Parathyroid adenoma (tissue), 2 donors: ENCODE results near the gene FGR.

Experiments used
- H2AFZ ChIP-seq: fragments of 300-600 bp; sonication (generic); one replicate; pipeline ENCODE4 v1.7.0; 2017; ENCODE audit warnings: antibody characterized with exemption, mild to moderate bottlenecking
- H3K27ac ChIP-seq: fragments of 300-600 bp; sonication (generic); one replicate; pipeline ENCODE4 v1.7.0; 2017
- H3K27me3 ChIP-seq: fragments of 300-600 bp; sonication (generic); one replicate; pipeline ENCODE4 v1.7.0; 2017; ENCODE audit warnings: low read length; ENCODE audit not compliant: control insufficient read depth, insufficient read depth
- H3K36me3 ChIP-seq: fragments of 300-600 bp; sonication (generic); one replicate; pipeline ENCODE4 v1.7.0; 2017; ENCODE audit warnings: low read length; ENCODE audit not compliant: control insufficient read depth, insufficient read depth
- H3K4me1 ChIP-seq: fragments of 300-600 bp; sonication (generic); one replicate; pipeline ENCODE4 v1.7.0; 2017; ENCODE audit warnings: control low read depth
- H3K4me2 ChIP-seq: fragments of 300-600 bp; sonication (generic); one replicate; pipeline ENCODE4 v1.7.0; 2017; ENCODE audit warnings: low read length
- H3K4me3 ChIP-seq: fragments of 300-600 bp; sonication (generic); one replicate; pipeline ENCODE4 v1.7.0; 2017; ENCODE audit warnings: low read depth, low read length
- H3K79me2 ChIP-seq: fragments of 300-600 bp; sonication (generic); one replicate; pipeline ENCODE4 v1.7.0; 2017; ENCODE audit warnings: control low read depth
- H3K9ac ChIP-seq: fragments of 300-600 bp; sonication (generic); one replicate; pipeline ENCODE4 v1.7.0; 2017; ENCODE audit warnings: mild to moderate bottlenecking
- H3K9me3 ChIP-seq: fragments of 300-600 bp; sonication (generic); one replicate; pipeline ENCODE4 v1.7.0; 2017; ENCODE audit warnings: low read length; ENCODE audit not compliant: control insufficient read depth
- CTCF ChIP-seq: fragments of 300-600 bp; sonication (generic); IDR thresholded peaks from one replicate; pipeline ENCODE4 v1.7.0; 2017; ENCODE audit warnings: antibody characterized with exemption, mild to moderate bottlenecking
- donor health status: primary hyperparathyroidism.

The FGR gene

DNA sequence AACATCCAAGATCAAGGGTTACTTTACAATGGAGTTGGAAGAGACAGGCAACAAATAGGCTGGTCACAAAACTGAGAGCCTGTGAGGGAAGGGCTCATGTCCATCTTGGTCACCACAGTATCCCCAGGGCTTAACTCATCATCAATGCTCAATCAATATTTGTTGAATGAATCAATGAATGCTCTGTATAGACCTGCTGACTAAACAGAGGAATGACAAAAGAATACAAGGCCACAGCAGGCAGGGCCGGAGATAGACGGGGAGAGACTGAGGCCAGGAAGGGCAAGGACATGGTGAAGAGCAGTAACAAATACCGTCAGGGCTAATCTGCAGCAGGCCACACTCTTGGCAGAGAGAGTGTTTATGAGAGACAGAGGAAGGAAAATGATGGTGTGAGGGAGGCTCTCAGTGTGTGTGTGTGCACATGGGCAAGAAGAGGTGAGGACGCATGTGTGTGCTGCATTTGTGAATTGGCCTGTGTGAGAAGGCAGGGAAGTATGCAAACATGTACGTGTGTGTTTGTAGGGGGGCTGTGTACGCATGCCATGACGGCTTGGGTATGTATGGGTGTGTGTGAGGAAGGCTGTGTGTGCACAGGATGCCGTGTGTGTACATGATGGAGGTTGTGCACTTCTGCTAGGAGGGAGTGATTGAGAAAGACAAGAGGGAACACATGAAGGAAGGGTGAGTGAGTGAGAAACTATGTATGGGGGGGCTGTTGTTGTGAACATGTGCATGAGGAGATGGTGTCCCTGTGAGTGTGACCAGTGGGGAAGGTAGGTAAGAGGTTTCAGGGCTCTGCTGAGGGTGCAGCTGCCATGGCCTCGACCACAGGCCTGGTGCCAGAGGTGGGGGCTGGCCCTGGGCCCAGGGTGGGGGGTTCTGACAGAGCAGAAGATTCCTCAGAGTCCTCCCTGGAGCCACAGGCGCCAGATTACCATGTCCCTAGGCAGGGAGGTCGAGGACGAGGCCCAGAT is 46.4 kb downstream of the FGR start:
- no peaks in the 10 kb centered on the region for H3K9me3 ChIP-seq
- no peak overlapping the region for H3K27ac ChIP-seq
- no peak overlapping the region for H2AFZ ChIP-seq
- H3K27me3 ChIP-seq, result no peaks in the 10 kb centered on the region
- H3K4me3 ChIP-seq, result no peak overlapping the region
- peaks cover 3% of the 10 kb centered on the region for H3K4me1 ChIP-seq
- no peak for TF ChIP-seq CTCF
- no peaks in the 10 kb centered on the region for H3K36me3 ChIP-seq
- H3K79me2 ChIP-seq, result peaks cover 19% of the 10 kb centered on the region
- H3K9ac ChIP-seq, result no peak overlapping the region
- no peak overlapping the region for H3K4me2 ChIP-seq

DNA sequence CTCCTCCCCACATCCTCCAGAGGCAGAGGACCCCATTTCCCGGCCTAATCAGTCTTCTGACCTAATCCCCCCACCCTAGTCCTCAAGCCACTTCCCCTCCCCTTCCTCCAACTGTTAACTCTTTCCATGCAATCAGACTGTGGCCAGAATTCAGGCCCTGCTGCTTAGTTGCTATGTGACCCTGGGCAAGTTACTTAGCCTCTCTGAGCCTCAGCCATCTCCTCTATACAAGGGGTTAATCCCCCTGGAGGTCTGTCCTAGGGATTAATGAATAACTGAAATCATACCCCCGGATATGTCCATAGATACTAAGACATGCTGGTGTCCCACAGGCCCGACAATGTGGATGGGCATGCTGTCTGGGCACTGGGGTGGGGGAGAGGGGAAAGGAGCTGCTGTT is 49.3 kb downstream of the FGR start:
- H3K9me3 ChIP-seq, result no peaks in the 10 kb centered on the region
- H2AFZ ChIP-seq, result no peak overlapping the region
- H3K4me2 ChIP-seq, result no peak overlapping the region
- H3K79me2 ChIP-seq, result peaks cover 13% of the 10 kb centered on the region
- H3K27me3 ChIP-seq, result no peaks in the 10 kb centered on the region
- peaks cover 3% of the 10 kb centered on the region for H3K4me1 ChIP-seq
- H3K36me3 ChIP-seq, result no peaks in the 10 kb centered on the region
- H3K27ac ChIP-seq, result no peak overlapping the region
- H3K9ac ChIP-seq, result no peak overlapping the region
- TF ChIP-seq CTCF, result no peak
- no peak overlapping the region for H3K4me3 ChIP-seq

DNA sequence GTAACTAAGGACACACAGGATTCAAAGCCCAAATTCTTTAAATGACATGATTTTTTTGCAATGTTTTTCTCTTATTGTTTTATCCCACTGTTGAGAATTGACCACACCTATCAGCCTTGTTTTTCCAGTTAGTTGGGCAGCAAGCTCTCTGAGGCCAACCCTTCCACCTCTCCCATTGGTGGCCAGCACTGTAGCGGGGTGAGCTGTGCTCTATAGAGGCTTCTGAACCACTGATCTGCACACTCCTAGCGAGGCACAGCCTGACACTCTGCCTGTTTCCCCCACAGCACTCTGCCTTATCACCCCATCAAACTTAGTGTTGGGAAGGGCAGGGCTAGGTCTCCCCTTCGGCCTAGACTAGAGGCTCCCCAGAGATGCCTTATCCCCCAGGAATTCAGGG is 50.5 kb downstream of the FGR start:
- H3K27me3 ChIP-seq, result no peaks in the 10 kb centered on the region
- peaks cover 12% of the 10 kb centered on the region for H3K79me2 ChIP-seq
- H2AFZ ChIP-seq, result no peak overlapping the region
- no peak overlapping the region for H3K9ac ChIP-seq
- no peak overlapping the region for H3K4me3 ChIP-seq
- no peaks in the 10 kb centered on the region for H3K36me3 ChIP-seq
- H3K9me3 ChIP-seq, result no peaks in the 10 kb centered on the region
- no peak overlapping the region for H3K27ac ChIP-seq
- H3K4me1 ChIP-seq, result no peaks in the 10 kb centered on the region
- no peak for TF ChIP-seq CTCF
- no peak overlapping the region for H3K4me2 ChIP-seq

- no peaks in the 10 kb centered on the region for H3K27me3 ChIP-seq
- no peak overlapping the region for H3K4me2 ChIP-seq
- no peaks in the 10 kb centered on the region for H3K9me3 ChIP-seq
- no peaks in the 10 kb centered on the region for H3K36me3 ChIP-seq
- H2AFZ ChIP-seq, result no peak overlapping the region
- no peak overlapping the region for H3K9ac ChIP-seq
- no peak for TF ChIP-seq CTCF
- no peak overlapping the region for H3K27ac ChIP-seq
- H3K79me2 ChIP-seq, result peaks cover 10% of the 10 kb centered on the region
- H3K4me1 ChIP-seq, result no peaks in the 10 kb centered on the region
- H3K4me3 ChIP-seq, result no peak overlapping the region
Observed at GRCh38 chr1:27583479-27583878, 51.5 kb downstream of the FGR start.

DNA sequence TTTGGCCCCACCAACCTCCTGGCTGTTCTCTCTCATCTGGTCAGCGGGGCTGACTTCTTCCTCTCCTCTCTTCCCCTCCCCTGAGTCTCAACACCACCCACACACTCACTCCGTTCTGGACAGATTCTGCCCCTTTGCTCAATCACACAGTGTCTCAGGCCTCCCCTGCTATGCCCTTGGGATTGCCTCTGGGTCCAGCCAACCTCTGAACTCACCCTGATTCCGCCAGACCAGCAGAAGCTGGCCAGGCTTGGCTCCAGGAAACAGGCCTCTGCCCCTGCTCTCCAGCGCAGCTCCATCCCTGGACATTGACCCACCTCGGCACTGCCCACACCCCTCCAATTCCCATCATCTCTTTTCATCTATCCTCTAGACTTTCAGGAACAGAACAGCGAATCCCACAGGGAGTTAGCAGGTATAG is 53.2 kb downstream of the FGR start:
- no peak overlapping the region for H3K4me3 ChIP-seq
- no peak overlapping the region for H3K27ac ChIP-seq
- no peak overlapping the region for H2AFZ ChIP-seq
- no peaks in the 10 kb centered on the region for H3K4me1 ChIP-seq
- H3K9me3 ChIP-seq, result no peaks in the 10 kb centered on the region
- H3K79me2 ChIP-seq, result peaks cover 5% of the 10 kb centered on the region
- no peak for TF ChIP-seq CTCF
- H3K27me3 ChIP-seq, result no peaks in the 10 kb centered on the region
- no peak overlapping the region for H3K9ac ChIP-seq
- no peaks in the 10 kb centered on the region for H3K36me3 ChIP-seq
- H3K4me2 ChIP-seq, result no peak overlapping the region
